Right lung (tissue), 5 donors: ENCODE measurements around the gene MGAT1. TPM values are rescaled to one million over a fixed set of nuclear protein-coding genes. Genes with fewer than 3 reads are reported as not detected.
"Not testable (repeated sequence)": the region's sequence is repeated elsewhere in the genome, so short reads cannot be mapped to it uniquely, and the experiment has no call there.

Experiments used
- DNase-seq, 2 donors: peaks; one replicate each; pipeline ENCODE4 v3.0.0-alpha.2; 2013
- polyA plus RNA-seq, 5 donors: library from polyadenylated mRNA; unstranded; fragments of 120-200 nt; gene quantifications; one replicate each; pipeline versions ENCODE4 v1.2.1 to v1.2.3, GENCODE V29; 2013; ENCODE audit warnings: inconsistent platforms in 1 of 5, low replicate concordance in 1 of 5; ENCODE audit not compliant: insufficient read length in 5 of 5, insufficient read depth in 1 of 5

The MGAT1 gene
- polyA plus RNA-seq, 5 donors = 67.9 to 104 (median 75.3) TPM

GRCh38 chr5:180787711-180788431 lies 14.7 kb downstream of the MGAT1 start:
- DNase-seq = no peak

- no peak for DNase-seq
Observed at GRCh38 chr5:180786531-180787398, 15.8 kb downstream of the MGAT1 start.

GRCh38 chr5:180785794-180786221 lies 16.8 kb downstream of the MGAT1 start:
- DNase-seq = no peak

GRCh38 chr5:180785121-180785781 lies 17.4 kb downstream of the MGAT1 start:
- no peak for DNase-seq

GRCh38 chr5:180784497-180785097 lies 18.0 kb downstream of the MGAT1 start:
- DNase-seq = peak; percentile 56 to 69

GRCh38 chr5:180783340-180784052 lies 19.1 kb downstream of the MGAT1 start:
- DNase-seq = no peak

- no peak for DNase-seq
Observed at GRCh38 chr5:180782748-180783147, 19.9 kb downstream of the MGAT1 start.

- DNase-seq = not testable (repeated sequence)
Observed at GRCh38 chr5:180781900-180782326, 20.7 kb downstream of the MGAT1 start.

- DNase-seq = no peak
Observed at GRCh38 chr5:180779985-180780610, 22.5 kb downstream of the MGAT1 start.

- DNase-seq = no peak
Observed at GRCh38 chr5:180777475-180777874, 25.1 kb downstream of the MGAT1 start.

- DNase-seq = no peak
Observed at GRCh38 chr5:180776376-180776775, 26.2 kb downstream of the MGAT1 start.

GRCh38 chr5:180775624-180776023 lies 27.0 kb downstream of the MGAT1 start:
- no peak for DNase-seq

- DNase-seq = no peak
Observed at GRCh38 chr5:180771839-180772238, 30.8 kb downstream of the MGAT1 start.

- no peak for DNase-seq
Observed at GRCh38 chr5:180769821-180770220, 32.8 kb downstream of the MGAT1 start.

GRCh38 chr5:180755601-180756000 lies 47.0 kb downstream of the MGAT1 start:
- DNase-seq = no peak

GRCh38 chr5:180744253-180744652 lies 58.4 kb downstream of the MGAT1 start:
- no peak for DNase-seq

GRCh38 chr5:180742727-180743126 lies 59.9 kb downstream of the MGAT1 start:
- no peak for DNase-seq

GRCh38 chr5:180740953-180741352 lies 61.7 kb downstream of the MGAT1 start:
- not testable (repeated sequence) for DNase-seq

GRCh38 chr5:180739958-180740357 lies 62.6 kb downstream of the MGAT1 start, which contains the start of gene OR2Y1:
Gene OR2Y1, minus strand, starts transcription at chr5:180740058. Its CDS starts 0 bp downstream, at chr5:180740058.
- no peak for DNase-seq

GRCh38 chr5:180739271-180739670 lies 63.3 kb downstream of the MGAT1 start:
- DNase-seq = no peak

GRCh38 chr5:180736536-180736935 lies 66.1 kb downstream of the MGAT1 start:
- no peak for DNase-seq
